WERI-Rb-1 (cell line): Measurements from ENCODE around the gene FCHSD1.

Experiments used
- DNase-seq: peaks from one replicate; pipeline ENCODE4 v3.0.0-alpha.2; 2020
- H3K27ac ChIP-seq: fragments of 250-450 bp; sonication (Bioruptor Pico); 2 replicates; pipeline ENCODE4 v1.5.1; 2020; ENCODE audit warnings: mild to moderate bottlenecking, moderate library complexity
- H3K27me3 ChIP-seq: fragments of 250-450 bp; sonication (Bioruptor Pico); 2 replicates; pipeline ENCODE4 v1.5.1; 2021; ENCODE audit warnings: mild to moderate bottlenecking, low read depth, moderate library complexity; ENCODE audit not compliant: insufficient read depth, severe bottlenecking
- H3K36me3 ChIP-seq: fragments of 250-450 bp; sonication (Bioruptor Pico); 2 replicates; pipeline ENCODE4 v1.5.1; 2020; ENCODE audit warnings: mild to moderate bottlenecking, moderate library complexity
- H3K4me3 ChIP-seq: 2 replicates; pipeline ENCODE4 v1.5.1; 2011; ENCODE audit warnings: low read depth, mild to moderate bottlenecking, control low read depth, low read length
- H3K9me3 ChIP-seq: fragments of 250-450 bp; sonication (Bioruptor Pico); 2 replicates; pipeline ENCODE4 v1.5.1; 2021; ENCODE audit warnings: mild to moderate bottlenecking, moderate library complexity; ENCODE audit not compliant: severe bottlenecking
- CTCF ChIP-seq: IDR thresholded peaks from 2 replicates; pipeline ENCODE4 v1.5.1; 2011; ENCODE audit warnings: low read depth, mild to moderate bottlenecking, control low read depth, inconsistent platforms, low read length

Gene FCHSD1

GRCh38 chr5:141635646-141636045 lies 15.6 kb downstream of the FCHSD1 start:
- H3K9me3 ChIP-seq = no peaks in the 10 kb centered on the region
- H3K27me3 ChIP-seq = no peaks in the 10 kb centered on the region
- H3K4me3 ChIP-seq = peak overlapping the region; percentile 78
- TF ChIP-seq CTCF = no peak
- peaks cover 46% of the 10 kb centered on the region for H3K36me3 ChIP-seq
- H3K27ac ChIP-seq = no peak overlapping the region
- DNase-seq = no peak

- H3K9me3 ChIP-seq = no peaks in the 10 kb centered on the region
- H3K36me3 ChIP-seq = peaks cover 52% of the 10 kb centered on the region
- DNase-seq = no peak
- H3K27me3 ChIP-seq = no peaks in the 10 kb centered on the region
- no peak overlapping the region for H3K4me3 ChIP-seq
- TF ChIP-seq CTCF = no peak
- H3K27ac ChIP-seq = no peak overlapping the region
Measured at GRCh38 chr5:141634720-141635119, 16.5 kb downstream of the FCHSD1 start.

DNA sequence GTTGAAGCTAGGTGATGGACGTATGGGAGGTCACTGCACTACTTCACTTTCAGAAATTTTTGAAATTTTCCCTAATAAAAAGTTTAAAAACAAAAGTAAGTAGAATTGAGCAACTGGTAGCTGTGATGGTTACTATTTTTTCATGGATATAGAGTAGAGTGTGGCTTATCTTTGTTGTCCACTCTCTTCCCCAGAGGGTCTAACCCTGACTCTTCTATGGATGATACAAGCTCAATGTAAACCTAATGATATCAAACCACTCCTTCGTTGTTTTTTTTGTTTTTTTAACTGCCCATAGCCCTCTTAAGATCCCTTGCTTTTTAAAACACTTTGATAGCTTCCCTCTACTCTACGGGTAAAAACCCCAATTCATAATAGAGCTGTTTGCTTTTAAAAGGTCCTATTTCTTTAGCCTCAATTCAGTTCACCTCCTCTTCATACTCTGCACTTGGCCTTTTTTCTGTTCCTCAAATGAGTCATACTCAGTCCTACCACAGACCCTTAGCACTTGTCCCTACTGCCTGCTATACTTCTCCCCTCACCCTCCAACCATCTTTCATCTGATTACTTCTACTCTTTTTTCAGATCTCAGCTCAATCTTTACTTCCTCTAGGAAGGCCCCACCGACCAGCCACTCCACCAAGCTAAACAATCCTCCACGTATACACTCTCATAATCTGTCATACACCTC lies 17.2 kb downstream of the FCHSD1 start:
- peaks cover 56% of the 10 kb centered on the region for H3K36me3 ChIP-seq
- TF ChIP-seq CTCF = no peak
- H3K27me3 ChIP-seq = no peaks in the 10 kb centered on the region
- H3K4me3 ChIP-seq = no peak overlapping the region
- no peaks in the 10 kb centered on the region for H3K9me3 ChIP-seq
- DNase-seq = no peak
- no peak overlapping the region for H3K27ac ChIP-seq

DNA sequence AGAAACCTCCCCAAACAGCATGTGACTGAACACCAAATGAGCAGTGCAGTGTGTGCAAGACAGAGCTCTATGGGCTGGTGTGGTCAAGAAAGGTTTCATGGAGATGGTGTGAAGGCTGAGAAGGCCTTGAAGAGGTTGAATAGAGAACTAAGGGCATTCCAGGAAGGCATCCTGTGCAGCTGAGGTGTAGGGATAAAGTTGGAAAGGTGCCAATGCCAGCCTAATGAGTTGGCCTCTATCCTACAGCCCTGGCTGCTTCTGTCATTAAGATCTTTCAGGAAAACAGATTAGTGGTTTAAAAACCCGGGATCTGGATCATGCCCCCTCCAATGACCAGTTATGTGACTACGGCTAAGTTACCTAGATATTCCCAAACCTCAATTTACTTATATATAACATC lies 18.6 kb downstream of the FCHSD1 start:
- DNase-seq = no peak
- no peak overlapping the region for H3K27ac ChIP-seq
- no peaks in the 10 kb centered on the region for H3K27me3 ChIP-seq
- no peak for TF ChIP-seq CTCF
- peaks cover 63% of the 10 kb centered on the region for H3K36me3 ChIP-seq
- H3K4me3 ChIP-seq = no peak overlapping the region
- H3K9me3 ChIP-seq = no peaks in the 10 kb centered on the region

- peaks cover 72% of the 10 kb centered on the region for H3K36me3 ChIP-seq
- no peak for TF ChIP-seq CTCF
- H3K9me3 ChIP-seq = no peaks in the 10 kb centered on the region
- H3K4me3 ChIP-seq = no peak overlapping the region
- DNase-seq = no peak
- no peaks in the 10 kb centered on the region for H3K27me3 ChIP-seq
- H3K27ac ChIP-seq = no peak overlapping the region
Measured at GRCh38 chr5:141630570-141631140, 20.6 kb downstream of the FCHSD1 start.
